Measurements from ENCODE around the gene EN2. TPM values are rescaled to one million over a fixed set of nuclear protein-coding genes. Genes with fewer than 3 reads are reported as not detected.

EN2 gene
- total RNA-seq, 1 donor from 2014 or later, result not detected

- Mint-ChIP-seq H3K4me1 (peaks cover 11% of the 10 kb centered on the region), H3K9me3 (no peaks in the 10 kb centered on the region), H3K36me3 (no peaks in the 10 kb centered on the region), H3K4me3 (no peak overlapping the region), H3K27ac (no peak overlapping the region), H3K27me3 (ENCODE audit: low read depth) (peaks cover 97% of the 10 kb centered on the region)
- TF ChIP-seq CTCF (IDR thresholded peaks at IDR 0.05; ENCODE audit: unreplicated experiment), result no peak
- DNase-seq (ENCODE audit: low spot score in 2 of 2, unreplicated experiment in 2 of 2), result no peak
Observed at GRCh38 chr7:155449008-155449868, 8.7 kb upstream of the EN2 start.

- TF ChIP-seq CTCF (IDR thresholded peaks at IDR 0.05; ENCODE audit: unreplicated experiment), result no peak
- peaks cover 14% of the 10 kb centered on the region for H3K4me1 Mint-ChIP-seq
- peaks cover 97% of the 10 kb centered on the region for H3K27me3 Mint-ChIP-seq (ENCODE audit: low read depth)
- no peak overlapping the region for H3K27ac Mint-ChIP-seq
- H3K36me3 Mint-ChIP-seq, result no peaks in the 10 kb centered on the region
- no peak overlapping the region for H3K4me3 Mint-ChIP-seq
- no peak for DNase-seq (ENCODE audit: low spot score in 2 of 2, unreplicated experiment in 2 of 2)
- no peaks in the 10 kb centered on the region for H3K9me3 Mint-ChIP-seq
Observed at GRCh38 chr7:155449869-155450557, 7.9 kb upstream of the EN2 start.

GRCh38 chr7:155450558-155450969 is 7.4 kb upstream of the EN2 start:
- no peaks in the 10 kb centered on the region for H3K9me3 Mint-ChIP-seq
- H3K4me3 Mint-ChIP-seq, result no peak overlapping the region
- no peaks in the 10 kb centered on the region for H3K36me3 Mint-ChIP-seq
- no peak for DNase-seq (ENCODE audit: low spot score in 2 of 2, unreplicated experiment in 2 of 2)
- peaks cover 97% of the 10 kb centered on the region for H3K27me3 Mint-ChIP-seq (ENCODE audit: low read depth)
- peaks cover 14% of the 10 kb centered on the region for H3K4me1 Mint-ChIP-seq
- TF ChIP-seq CTCF (IDR thresholded peaks at IDR 0.05; ENCODE audit: unreplicated experiment), result no peak
- no peak overlapping the region for H3K27ac Mint-ChIP-seq

- peaks cover 98% of the 10 kb centered on the region for H3K27me3 Mint-ChIP-seq (ENCODE audit: low read depth)
- no peak overlapping the region for H3K27ac Mint-ChIP-seq
- TF ChIP-seq CTCF (IDR thresholded peaks at IDR 0.05; ENCODE audit: unreplicated experiment), result no peak
- H3K9me3 Mint-ChIP-seq, result no peaks in the 10 kb centered on the region
- H3K36me3 Mint-ChIP-seq, result no peaks in the 10 kb centered on the region
- DNase-seq (ENCODE audit: low spot score in 2 of 2, unreplicated experiment in 2 of 2), result no peak
- no peak overlapping the region for H3K4me3 Mint-ChIP-seq
- peaks cover 14% of the 10 kb centered on the region for H3K4me1 Mint-ChIP-seq
Observed at GRCh38 chr7:155450970-155451801, 6.7 kb upstream of the EN2 start.

- Mint-ChIP-seq H3K4me3 (no peak overlapping the region), H3K4me1 (peaks cover 15% of the 10 kb centered on the region), H3K27ac (no peak overlapping the region), H3K36me3 (no peaks in the 10 kb centered on the region), H3K9me3 (no peaks in the 10 kb centered on the region), H3K27me3 (ENCODE audit: low read depth) (peaks cover 99% of the 10 kb centered on the region)
- no peak for DNase-seq (ENCODE audit: low spot score in 2 of 2, unreplicated experiment in 2 of 2)
- TF ChIP-seq CTCF (IDR thresholded peaks at IDR 0.05; ENCODE audit: unreplicated experiment), result no peak
Observed at GRCh38 chr7:155451840-155452239, 6.1 kb upstream of the EN2 start.

All from mesothelial cell of epicardium (in vitro differentiated cells).